ENCODE results near the gene SLPI.

The SLPI gene

DNA sequence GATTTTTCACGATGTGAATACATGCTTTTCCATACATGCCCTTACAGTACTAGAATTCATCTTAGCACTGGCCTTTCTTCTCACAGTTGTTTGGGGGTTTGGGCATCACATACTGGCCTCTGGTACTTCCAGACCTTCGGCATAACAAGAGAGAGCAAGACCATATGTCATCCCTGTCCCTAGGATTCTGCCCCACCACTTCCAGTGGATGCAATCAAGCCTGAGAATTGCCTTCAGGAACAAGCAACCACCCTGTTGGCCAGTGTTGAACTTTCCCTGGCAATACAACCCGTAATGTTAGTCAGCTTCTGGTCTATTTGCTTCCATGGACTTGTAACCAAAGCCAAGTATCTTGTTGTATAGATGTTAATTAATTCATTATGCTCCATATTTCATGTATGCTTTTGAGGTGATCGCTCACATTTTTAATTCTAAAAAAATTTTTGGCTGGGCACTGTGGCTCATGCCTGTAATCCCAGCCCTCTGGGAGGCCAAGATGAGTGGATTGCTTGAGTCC, 15.4 kb upstream of the SLPI start:
- H4K20me1 ChIP-seq (ENCODE audit: insufficient read depth, low read length), result no peaks in the 10 kb centered on the region
- no peak overlapping the region for H3K4me3 ChIP-seq (ENCODE audit: low read depth in 1 of 2, low read length in 2 of 2)
- no peaks in the 10 kb centered on the region for H3K79me2 ChIP-seq (ENCODE audit: insufficient read depth, low read length)
- ATAC-seq (ENCODE audit: insufficient read depth, low read depth) (no peak), DNase-seq (no peak)
- TF ChIP-seq EZH2 (IDR thresholded peaks at IDR 0.05; ENCODE audit: borderline replicate concordance, low read depth, low read length, severe bottlenecking), result no peak
- TF ChIP-seq CTCF (IDR thresholded peaks at IDR 0.05; ENCODE audit: borderline replicate concordance, extremely low read depth, low read length, poor library complexity, severe bottlenecking), result no peak
- H3K4me2 ChIP-seq (ENCODE audit: insufficient read depth, low read length), result no peak overlapping the region
- peaks cover 40% of the 10 kb centered on the region for H3K27me3 ChIP-seq (ENCODE audit: insufficient read depth, low read length, poor library complexity)
- H3K9ac ChIP-seq (ENCODE audit: low read depth, low read length), result no peak overlapping the region
- no peak overlapping the region for H2AFZ ChIP-seq (ENCODE audit: low read depth, low read length)
- H3K4me1 ChIP-seq (ENCODE audit: insufficient read depth, low read length), result no peaks in the 10 kb centered on the region
- H3K36me3 ChIP-seq (ENCODE audit: insufficient read depth, low read length), result no peaks in the 10 kb centered on the region
- H3K9me3 ChIP-seq (ENCODE audit: insufficient read depth, low read length, severe bottlenecking), result no peaks in the 10 kb centered on the region
- no peak overlapping the region for H3K27ac ChIP-seq (ENCODE audit: low read length)

GRCh38 chr20:45269056-45269455, 14.7 kb upstream of the SLPI start:
- Histone ChIP-seq H3K27ac (ENCODE audit: low read length) (no peak overlapping the region), H3K4me1 (ENCODE audit: insufficient read depth, low read length) (no peaks in the 10 kb centered on the region)
- DNase-seq, result no peak

DNA sequence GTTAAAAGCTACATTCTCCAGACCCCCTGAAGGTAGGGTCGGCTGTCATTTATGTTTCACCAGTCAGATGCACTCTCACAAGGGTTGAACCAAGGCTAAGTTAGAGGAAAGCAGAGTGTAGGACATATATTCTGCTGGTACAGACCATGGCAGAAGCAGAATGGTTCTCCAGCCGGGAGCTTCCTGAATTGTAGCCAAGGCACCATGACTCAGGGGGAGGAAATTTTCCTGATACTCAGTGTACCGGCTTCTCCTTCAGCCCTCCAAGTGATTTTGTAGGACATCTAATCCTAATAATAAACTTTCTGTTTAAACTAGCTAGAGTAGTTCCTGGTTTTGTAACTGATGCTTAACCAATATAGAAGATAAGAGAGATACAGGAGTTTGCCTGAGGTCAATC, 14.2 kb upstream of the SLPI start:
- Histone ChIP-seq H3K4me1 (ENCODE audit: insufficient read depth, low read length) (no peaks in the 10 kb centered on the region), H3K9me3 (ENCODE audit: insufficient read depth, low read length, severe bottlenecking) (no peaks in the 10 kb centered on the region), H3K27ac (ENCODE audit: low read length) (no peak overlapping the region), H3K36me3 (ENCODE audit: insufficient read depth, low read length) (no peaks in the 10 kb centered on the region), H3K9ac (ENCODE audit: low read depth, low read length) (no peak overlapping the region), H3K4me2 (ENCODE audit: insufficient read depth, low read length) (no peak overlapping the region), H3K27me3 (ENCODE audit: insufficient read depth, low read length, poor library complexity) (peaks cover 42% of the 10 kb centered on the region), H4K20me1 (ENCODE audit: insufficient read depth, low read length) (no peaks in the 10 kb centered on the region), H3K79me2 (ENCODE audit: insufficient read depth, low read length) (no peaks in the 10 kb centered on the region), H2AFZ (ENCODE audit: low read depth, low read length) (no peak overlapping the region), H3K4me3 (ENCODE audit: low read depth in 1 of 2, low read length in 2 of 2) (no peak overlapping the region)
- no peak for TF ChIP-seq EZH2 (IDR thresholded peaks at IDR 0.05; ENCODE audit: borderline replicate concordance, low read depth, low read length, severe bottlenecking)
- no peak for TF ChIP-seq CTCF (IDR thresholded peaks at IDR 0.05; ENCODE audit: borderline replicate concordance, extremely low read depth, low read length, poor library complexity, severe bottlenecking)
- no peak for DNase-seq
- no peak for ATAC-seq (ENCODE audit: insufficient read depth, low read depth)

More at GRCh38 chr20:45269056-45269455, 14.7 kb upstream of the SLPI start:
- Histone ChIP-seq H3K79me2 (ENCODE audit: insufficient read depth, low read length) (no peaks in the 10 kb centered on the region), H4K20me1 (ENCODE audit: insufficient read depth, low read length) (no peaks in the 10 kb centered on the region), H3K4me2 (ENCODE audit: insufficient read depth, low read length) (no peak overlapping the region), H3K9me3 (ENCODE audit: insufficient read depth, low read length, severe bottlenecking) (no peaks in the 10 kb centered on the region), H3K36me3 (ENCODE audit: insufficient read depth, low read length) (no peaks in the 10 kb centered on the region), H3K9ac (ENCODE audit: low read depth, low read length) (no peak overlapping the region), H2AFZ (ENCODE audit: low read depth, low read length) (no peak overlapping the region), H3K27me3 (ENCODE audit: insufficient read depth, low read length, poor library complexity) (peaks cover 43% of the 10 kb centered on the region), H3K4me3 (ENCODE audit: low read depth in 1 of 2, low read length in 2 of 2) (no peak overlapping the region)
- no peak for ATAC-seq (ENCODE audit: insufficient read depth, low read depth)
- no peak for TF ChIP-seq CTCF (IDR thresholded peaks at IDR 0.05; ENCODE audit: borderline replicate concordance, extremely low read depth, low read length, poor library complexity, severe bottlenecking)
- no peak for TF ChIP-seq EZH2 (IDR thresholded peaks at IDR 0.05; ENCODE audit: borderline replicate concordance, low read depth, low read length, severe bottlenecking)

DNA sequence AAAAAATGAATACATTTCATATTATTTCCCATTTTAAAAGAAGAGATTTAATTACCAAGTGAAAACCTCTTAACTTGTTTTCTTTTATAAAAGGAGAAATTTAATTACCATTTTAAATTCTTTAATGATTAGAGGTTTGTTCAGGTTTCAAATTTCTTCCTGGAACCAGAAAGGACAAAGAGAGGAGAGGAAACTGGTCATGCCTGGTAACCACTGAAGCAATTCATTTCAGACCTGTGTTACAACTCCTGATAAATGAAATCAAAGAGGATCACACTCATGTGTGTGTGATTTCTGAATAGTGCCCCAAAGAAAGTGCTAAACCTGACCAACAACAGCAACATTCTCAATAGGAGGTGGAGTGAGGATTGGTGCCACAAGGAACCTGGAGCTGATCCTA, 12.6 kb upstream of the SLPI start:
- Histone ChIP-seq H3K4me1 (ENCODE audit: insufficient read depth, low read length) (no peaks in the 10 kb centered on the region), H2AFZ (ENCODE audit: low read depth, low read length) (no peak overlapping the region), H3K27ac (ENCODE audit: low read length) (no peak overlapping the region), H3K36me3 (ENCODE audit: insufficient read depth, low read length) (no peaks in the 10 kb centered on the region), H3K4me3 (ENCODE audit: low read depth in 1 of 2, low read length in 2 of 2) (no peak overlapping the region), H3K4me2 (ENCODE audit: insufficient read depth, low read length) (no peak overlapping the region), H3K27me3 (ENCODE audit: insufficient read depth, low read length, poor library complexity) (peaks cover 49% of the 10 kb centered on the region), H3K79me2 (ENCODE audit: insufficient read depth, low read length) (no peaks in the 10 kb centered on the region), H4K20me1 (ENCODE audit: insufficient read depth, low read length) (no peaks in the 10 kb centered on the region), H3K9ac (ENCODE audit: low read depth, low read length) (no peak overlapping the region), H3K9me3 (ENCODE audit: insufficient read depth, low read length, severe bottlenecking) (no peaks in the 10 kb centered on the region)
- TF ChIP-seq CTCF (IDR thresholded peaks at IDR 0.05; ENCODE audit: borderline replicate concordance, extremely low read depth, low read length, poor library complexity, severe bottlenecking), result no peak
- TF ChIP-seq EZH2 (IDR thresholded peaks at IDR 0.05; ENCODE audit: borderline replicate concordance, low read depth, low read length, severe bottlenecking), result no peak
- ATAC-seq (ENCODE audit: insufficient read depth, low read depth) (no peak), DNase-seq (no peak)
